Measurements from ENCODE around the gene ZBTB16.

- peak; percentile 63 for TF ChIP-seq CTCF (conservative IDR thresholded peaks at IDR 0.05)
- no peak for TF ChIP-seq EZH2 (IDR thresholded peaks at IDR 0.05; ENCODE audit: low read depth)
Observed at GRCh38 chr11:114036147-114036811, 23.2 kb upstream of the ZBTB16 start.
